A673 (cell line): ENCODE measurements around the gene POU2AF2.

Source experiments
- CTCF ChIP-seq: fragments of 300-800, 200-600 bp; sonication (generic); conservative IDR thresholded peaks from 2 replicates; pipeline ENCODE4 v1.5.1; 2017; ENCODE audit warnings: low read depth, mild to moderate bottlenecking, antibody characterized with exemption, low read length, moderate library complexity, mixed read lengths
- EZH2 ChIP-seq: fragments of 200-600 bp; sonication (generic); IDR thresholded peaks from 2 replicates; pipeline ENCODE4 v1.6.1; 2017; ENCODE audit warnings: borderline replicate concordance, low read depth, mild to moderate bottlenecking, mixed read lengths, antibody characterized with exemption, low read length; ENCODE audit not compliant: poor library complexity, severe bottlenecking

DNA sequence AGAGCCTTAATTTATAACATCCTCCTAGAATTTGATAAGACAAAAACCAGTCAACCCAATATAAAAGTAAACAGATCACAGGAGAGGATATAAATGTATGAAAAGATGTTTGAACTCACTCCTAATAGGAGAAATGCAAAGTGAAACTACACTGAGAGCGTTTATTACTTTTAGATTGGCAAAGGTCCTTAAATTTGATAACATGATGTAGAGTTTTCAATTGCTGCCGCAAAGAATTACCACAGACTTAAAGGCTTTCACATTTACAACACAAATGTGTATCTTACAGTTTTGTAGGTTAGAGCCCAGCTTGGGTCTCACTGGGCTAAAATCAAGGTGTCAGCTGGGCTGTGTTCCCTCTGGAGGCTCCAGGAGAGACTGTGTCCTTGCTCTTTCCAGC is 9.1 kb upstream of the POU2AF2 start:
- TF ChIP-seq CTCF: no peak
- no peak for TF ChIP-seq EZH2
